Liver (tissue), 9 donors: Measurements from ENCODE around the gene SNRPD2. TPM values are rescaled to one million over a fixed set of nuclear protein-coding genes. Genes with fewer than 3 reads are reported as not detected.

Source experiments
- DNase-seq: peaks from one replicate; pipeline ENCODE4 v3.0.0-alpha.2; 2017; ENCODE audit warnings: low spot score
- H3K27ac ChIP-seq, 2 donors: one replicate each; pipeline ENCODE4 v1.7.0; 2013; ENCODE audit warnings: inconsistent platforms in 2 of 2, low read length in 2 of 2, control low read depth in 1 of 2, low read depth in 1 of 2, mild to moderate bottlenecking in 1 of 2
- H3K27me3 ChIP-seq, 4 donors: one replicate each; pipeline versions ENCODE4 v1.6.1 to v1.7.0; 2013; ENCODE audit warnings: low read length in 3 of 4, inconsistent platforms in 1 of 4, mild to moderate bottlenecking in 1 of 4, moderate library complexity in 1 of 4; ENCODE audit not compliant: control insufficient read depth in 4 of 4, insufficient read depth in 4 of 4
- H3K36me3 ChIP-seq, 4 donors: one replicate each; pipeline versions ENCODE4 v1.6.1 to v1.7.0; 2013; ENCODE audit warnings: low read length in 3 of 4, mild to moderate bottlenecking in 3 of 4, low read depth in 1 of 4, moderate library complexity in 1 of 4; ENCODE audit not compliant: control insufficient read depth in 4 of 4, insufficient read depth in 3 of 4
- H3K4me1 ChIP-seq, 4 donors: one replicate each; pipeline versions ENCODE4 v1.6.1 to v1.7.0; 2013; ENCODE audit warnings: low read length in 3 of 4, mild to moderate bottlenecking in 3 of 4, moderate library complexity in 1 of 4; ENCODE audit not compliant: control insufficient read depth in 4 of 4, insufficient read depth in 4 of 4
- H3K4me3 ChIP-seq, 3 donors: one replicate each; pipeline versions ENCODE4 v1.6.1 to v1.7.0; 2013; ENCODE audit warnings: low read length in 3 of 3, control low read depth in 1 of 3, low read depth in 1 of 3, mild to moderate bottlenecking in 1 of 3
- H3K9ac ChIP-seq, 2 donors: one replicate each; pipeline ENCODE4 v1.7.0; 2013; ENCODE audit warnings: low read length in 2 of 2, mild to moderate bottlenecking in 2 of 2, moderate library complexity in 2 of 2, control low read depth in 1 of 2, low read depth in 1 of 2
- H3K9me3 ChIP-seq, 4 donors: one replicate each; pipeline versions ENCODE4 v1.6.1 to v1.7.0; 2013; ENCODE audit warnings: low read length in 3 of 4; ENCODE audit not compliant: control insufficient read depth in 4 of 4
- EGR1 ChIP-seq, 2 donors: IDR thresholded peaks; 2 replicates each; pipeline ENCODE4 v1.6.1; 2016 to 2018; ENCODE audit warnings: antibody characterized with exemption in 2 of 2, low read depth in 2 of 2
- FOXA2 ChIP-seq: IDR thresholded peaks from 2 replicates; pipeline ENCODE4 v1.6.1; 2016; ENCODE audit warnings: antibody characterized with exemption
- GABPA ChIP-seq, 2 donors: IDR thresholded peaks in 1 of 2; conservative IDR thresholded peaks in 1 of 2; 2 replicates each; pipeline ENCODE4 v1.6.1; 2016; ENCODE audit warnings: antibody characterized with exemption in 2 of 2, mild to moderate bottlenecking in 1 of 2, moderate library complexity in 1 of 2
- HNF4G ChIP-seq: IDR thresholded peaks from 2 replicates; pipeline ENCODE4 v1.6.1; 2016; ENCODE audit warnings: antibody characterized with exemption
- JUND ChIP-seq, 2 donors: IDR thresholded peaks; 2 replicates each; pipeline ENCODE4 v1.6.1; 2016; ENCODE audit warnings: antibody characterized with exemption in 2 of 2
- RXRA ChIP-seq, 2 donors: IDR thresholded peaks; 2 replicates each; pipeline ENCODE4 v1.6.1; 2017 to 2018; ENCODE audit warnings: antibody characterized with exemption in 2 of 2, mild to moderate bottlenecking in 1 of 2
- TAF1 ChIP-seq: conservative IDR thresholded peaks from 2 replicates; pipeline ENCODE4 v1.6.1; 2016; ENCODE audit warnings: antibody characterized with exemption, mild to moderate bottlenecking
- YY1 ChIP-seq: IDR thresholded peaks from 2 replicates; pipeline ENCODE4 v1.6.1; 2016; ENCODE audit warnings: antibody characterized with exemption, mild to moderate bottlenecking
- WGBS: extraction: QIAGEN DNeasy Blood & Tissue Kit; methylation state at CpG from one replicate; pipeline ENCODE4 v1.1.7; 2013; 5-methylcytosine and 5-hydroxymethylcytosine counted together
- polyA plus RNA-seq, 2 donors: library from polyadenylated mRNA; stranded (reverse) in 1 of 2; unstranded in 1 of 2; fragments of 200-250 nt in 1 of 2; fragments of >200 nt in 1 of 2; fragmentation: Nextera tagmentation in 1 of 2; extraction: Ambion mirVana in 1 of 2; gene quantifications; one replicate each; pipeline versions ENCODE4 v1.2.1 to v1.2.3, GENCODE V29; 2013 to 2015
- total RNA-seq, 2 donors: library from RNA; depleted of rRNA; stranded (reverse); fragments of >200 nt; gene quantifications; one replicate each; pipeline ENCODE4 v1.2.3, GENCODE V29; 2014
- TF ChIP-seq, protein P1 (sequence below): IDR thresholded peaks from 2 replicates; pipeline ENCODE4 v1.6.1; 2016; ENCODE audit warnings: antibody characterized with exemption
- TF ChIP-seq, protein P2 (sequence below): IDR thresholded peaks from 2 replicates; pipeline ENCODE4 v1.6.1; 2016; ENCODE audit warnings: antibody characterized with exemption
- TF ChIP-seq, protein P3 (sequence below): IDR thresholded peaks from 2 replicates; pipeline ENCODE4 v1.6.1; 2016; ENCODE audit warnings: antibody characterized with exemption, mild to moderate bottlenecking
- TF ChIP-seq, protein P4 (sequence below): fragments of 150-350 bp; IDR thresholded peaks from 2 replicates; pipeline ENCODE4 v1.5.1; 2017; ENCODE audit warnings: improper control_type of control experiment, low read depth, low read length; ENCODE audit not compliant: missing input control
- TF ChIP-seq, protein P5 (sequence below): IDR thresholded peaks from 2 replicates; pipeline ENCODE4 v1.6.1; 2016; ENCODE audit warnings: antibody characterized with exemption
- donor health status: healthy.
- donor health status: healthy.
- donor health status: healthy.
- donor health status: healthy.
- donor health status: healthy.

Gene SNRPD2
- 10 to 100 TPM; 38.6 to 71.9 TPM for total RNA-seq
- 100 to 1,000 TPM; 109 to 175 TPM for polyA plus RNA-seq

GRCh38 chr19:45691516-45692186, at the start of gene SNRPD2:
SNRPD2 (minus strand) TSS chr19:45691953; CDS start chr19:45691888, 65 bp downstream.
- TF ChIP-seq, protein P1, sequence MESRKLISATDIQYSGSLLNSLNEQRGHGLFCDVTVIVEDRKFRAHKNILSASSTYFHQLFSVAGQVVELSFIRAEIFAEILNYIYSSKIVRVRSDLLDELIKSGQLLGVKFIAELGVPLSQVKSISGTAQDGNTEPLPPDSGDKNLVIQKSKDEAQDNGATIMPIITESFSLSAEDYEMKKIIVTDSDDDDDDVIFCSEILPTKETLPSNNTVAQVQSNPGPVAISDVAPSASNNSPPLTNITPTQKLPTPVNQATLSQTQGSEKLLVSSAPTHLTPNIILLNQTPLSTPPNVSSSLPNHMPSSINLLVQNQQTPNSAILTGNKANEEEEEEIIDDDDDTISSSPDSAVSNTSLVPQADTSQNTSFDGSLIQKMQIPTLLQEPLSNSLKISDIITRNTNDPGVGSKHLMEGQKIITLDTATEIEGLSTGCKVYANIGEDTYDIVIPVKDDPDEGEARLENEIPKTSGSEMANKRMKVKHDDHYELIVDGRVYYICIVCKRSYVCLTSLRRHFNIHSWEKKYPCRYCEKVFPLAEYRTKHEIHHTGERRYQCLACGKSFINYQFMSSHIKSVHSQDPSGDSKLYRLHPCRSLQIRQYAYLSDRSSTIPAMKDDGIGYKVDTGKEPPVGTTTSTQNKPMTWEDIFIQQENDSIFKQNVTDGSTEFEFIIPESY: no peak
- peak; percentile 89 to 97 for TF ChIP-seq GABPA (IDR thresholded peaks at IDR 0.05 in 1 of 2, conservative IDR thresholded peaks at IDR 0.05 in 1 of 2)
- TF ChIP-seq, protein P2, sequence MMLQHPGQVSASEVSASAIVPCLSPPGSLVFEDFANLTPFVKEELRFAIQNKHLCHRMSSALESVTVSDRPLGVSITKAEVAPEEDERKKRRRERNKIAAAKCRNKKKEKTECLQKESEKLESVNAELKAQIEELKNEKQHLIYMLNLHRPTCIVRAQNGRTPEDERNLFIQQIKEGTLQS: no peak
- no peak for TF ChIP-seq TAF1
- under 1% methylated on average over 36 of the region's 36 CpGs for WGBS

GRCh38 chr19:45739498-45740439, 48.0 kb upstream of the SNRPD2 start:
- DNase-seq: no peak
- 81% methylated on average over 10 of the region's 10 CpGs for WGBS
- H3K4me1 ChIP-seq: no peaks in the 10 kb centered on the region

More at GRCh38 chr19:45691516-45692186, at the start of gene SNRPD2:
- peaks cover 0 to 15% (median 7%) of the 10 kb centered on the region in 4 donors for H3K4me1 ChIP-seq
- peak within 1 kb of the TSS; percentile 87 to 96 for H3K27ac ChIP-seq
- H3K27me3 ChIP-seq: no peaks in the 10 kb centered on the region
- DNase-seq: peak; percentile 93
- peak within 1 kb of the TSS; percentile 77 to 97 (median 82) for H3K4me3 ChIP-seq
- H3K36me3 ChIP-seq: peaks cover 0 to 23% (median 13%) of the 10 kb centered on the region in 4 donors
- H3K9me3 ChIP-seq: no peaks in the 10 kb centered on the region
- H3K9ac ChIP-seq: peak within 1 kb of the TSS; percentile 53 to 78

DNA sequence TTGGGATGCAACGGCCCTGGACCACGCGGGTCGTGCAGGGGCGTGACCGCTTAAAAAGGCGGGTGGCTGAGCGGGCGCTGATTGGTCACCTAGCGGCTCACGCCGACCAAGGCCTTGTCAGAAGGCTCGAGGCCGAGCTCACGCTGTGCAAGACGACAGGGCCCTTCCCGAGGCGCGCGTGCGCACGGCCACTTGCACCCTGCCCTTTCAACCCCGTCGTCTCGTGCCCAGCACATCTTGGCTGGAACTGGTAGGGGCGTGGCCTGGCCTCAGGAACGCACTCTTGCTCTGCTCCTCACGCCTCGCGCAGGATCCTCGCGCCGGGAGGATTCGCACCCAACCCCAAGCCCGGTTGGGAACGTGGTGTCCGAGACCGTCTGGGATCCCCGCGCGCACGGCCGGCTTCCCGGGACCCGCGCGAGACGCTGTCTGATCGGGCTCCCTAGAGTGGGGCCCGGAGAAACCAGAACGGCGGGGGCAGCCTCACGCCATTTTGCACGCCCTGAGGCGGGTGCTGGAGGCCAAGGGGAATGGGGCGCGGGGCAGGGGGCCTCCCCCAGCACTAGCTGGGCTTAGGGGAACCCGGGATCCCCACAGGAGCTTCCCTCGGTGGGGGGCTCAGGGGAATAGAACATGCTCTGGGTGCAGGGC, 41.5 kb upstream of the SNRPD2 start, which contains the start of gene MEIOSIN:
TSS of gene MEIOSIN (plus strand) at position 280 of the 651 bp plus-strand sequence. CDS start 1,938 bp downstream, outside the sequence.
- H3K27ac ChIP-seq: no peak within 1 kb of the TSS
- no peak for DNase-seq
- WGBS: 92% methylated on average over 59 of the region's 59 CpGs
- H3K36me3 ChIP-seq: no peaks in the 10 kb centered on the region
- no peak within 1 kb of the TSS for H3K9ac ChIP-seq
- no peaks in the 10 kb centered on the region for H3K27me3 ChIP-seq
- peaks cover 0 to 15% (median 8%) of the 10 kb centered on the region in 4 donors for H3K4me1 ChIP-seq
- no peak within 1 kb of the TSS for H3K4me3 ChIP-seq
- no peaks in the 10 kb centered on the region for H3K9me3 ChIP-seq
- TF ChIP-seq, protein P1: no peak
- TF ChIP-seq, protein P2: no peak
- TF ChIP-seq, protein P3, sequence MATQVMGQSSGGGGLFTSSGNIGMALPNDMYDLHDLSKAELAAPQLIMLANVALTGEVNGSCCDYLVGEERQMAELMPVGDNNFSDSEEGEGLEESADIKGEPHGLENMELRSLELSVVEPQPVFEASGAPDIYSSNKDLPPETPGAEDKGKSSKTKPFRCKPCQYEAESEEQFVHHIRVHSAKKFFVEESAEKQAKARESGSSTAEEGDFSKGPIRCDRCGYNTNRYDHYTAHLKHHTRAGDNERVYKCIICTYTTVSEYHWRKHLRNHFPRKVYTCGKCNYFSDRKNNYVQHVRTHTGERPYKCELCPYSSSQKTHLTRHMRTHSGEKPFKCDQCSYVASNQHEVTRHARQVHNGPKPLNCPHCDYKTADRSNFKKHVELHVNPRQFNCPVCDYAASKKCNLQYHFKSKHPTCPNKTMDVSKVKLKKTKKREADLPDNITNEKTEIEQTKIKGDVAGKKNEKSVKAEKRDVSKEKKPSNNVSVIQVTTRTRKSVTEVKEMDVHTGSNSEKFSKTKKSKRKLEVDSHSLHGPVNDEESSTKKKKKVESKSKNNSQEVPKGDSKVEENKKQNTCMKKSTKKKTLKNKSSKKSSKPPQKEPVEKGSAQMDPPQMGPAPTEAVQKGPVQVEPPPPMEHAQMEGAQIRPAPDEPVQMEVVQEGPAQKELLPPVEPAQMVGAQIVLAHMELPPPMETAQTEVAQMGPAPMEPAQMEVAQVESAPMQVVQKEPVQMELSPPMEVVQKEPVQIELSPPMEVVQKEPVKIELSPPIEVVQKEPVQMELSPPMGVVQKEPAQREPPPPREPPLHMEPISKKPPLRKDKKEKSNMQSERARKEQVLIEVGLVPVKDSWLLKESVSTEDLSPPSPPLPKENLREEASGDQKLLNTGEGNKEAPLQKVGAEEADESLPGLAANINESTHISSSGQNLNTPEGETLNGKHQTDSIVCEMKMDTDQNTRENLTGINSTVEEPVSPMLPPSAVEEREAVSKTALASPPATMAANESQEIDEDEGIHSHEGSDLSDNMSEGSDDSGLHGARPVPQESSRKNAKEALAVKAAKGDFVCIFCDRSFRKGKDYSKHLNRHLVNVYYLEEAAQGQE: no peak
- TF ChIP-seq RXRA (IDR thresholded peaks at IDR 0.05) (no peak), EGR1 (IDR thresholded peaks at IDR 0.05; ENCODE audit: low read depth in 2 of 2) (no peak), YY1 (no peak), JUND (IDR thresholded peaks at IDR 0.05) (no peak)
- TF ChIP-seq, protein P4, sequence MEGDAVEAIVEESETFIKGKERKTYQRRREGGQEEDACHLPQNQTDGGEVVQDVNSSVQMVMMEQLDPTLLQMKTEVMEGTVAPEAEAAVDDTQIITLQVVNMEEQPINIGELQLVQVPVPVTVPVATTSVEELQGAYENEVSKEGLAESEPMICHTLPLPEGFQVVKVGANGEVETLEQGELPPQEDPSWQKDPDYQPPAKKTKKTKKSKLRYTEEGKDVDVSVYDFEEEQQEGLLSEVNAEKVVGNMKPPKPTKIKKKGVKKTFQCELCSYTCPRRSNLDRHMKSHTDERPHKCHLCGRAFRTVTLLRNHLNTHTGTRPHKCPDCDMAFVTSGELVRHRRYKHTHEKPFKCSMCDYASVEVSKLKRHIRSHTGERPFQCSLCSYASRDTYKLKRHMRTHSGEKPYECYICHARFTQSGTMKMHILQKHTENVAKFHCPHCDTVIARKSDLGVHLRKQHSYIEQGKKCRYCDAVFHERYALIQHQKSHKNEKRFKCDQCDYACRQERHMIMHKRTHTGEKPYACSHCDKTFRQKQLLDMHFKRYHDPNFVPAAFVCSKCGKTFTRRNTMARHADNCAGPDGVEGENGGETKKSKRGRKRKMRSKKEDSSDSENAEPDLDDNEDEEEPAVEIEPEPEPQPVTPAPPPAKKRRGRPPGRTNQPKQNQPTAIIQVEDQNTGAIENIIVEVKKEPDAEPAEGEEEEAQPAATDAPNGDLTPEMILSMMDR: no peak

More at GRCh38 chr19:45739498-45740439, 48.0 kb upstream of the SNRPD2 start:
- Histone ChIP-seq H3K27me3 (no peaks in the 10 kb centered on the region), H3K36me3 (no peaks in the 10 kb centered on the region), H3K27ac (no peak overlapping the region), H3K9me3 (no peaks in the 10 kb centered on the region), H3K9ac (no peak overlapping the region), H3K4me3 (no peak overlapping the region)
- TF ChIP-seq FOXA2 (no peak), HNF4G (no peak)
- TF ChIP-seq, protein P5, sequence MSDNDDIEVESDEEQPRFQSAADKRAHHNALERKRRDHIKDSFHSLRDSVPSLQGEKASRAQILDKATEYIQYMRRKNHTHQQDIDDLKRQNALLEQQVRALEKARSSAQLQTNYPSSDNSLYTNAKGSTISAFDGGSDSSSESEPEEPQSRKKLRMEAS: no peak
